CD4-positive, alpha-beta T cell treated with Interleukin-17A for 4 hours (primary cell): Measurements from ENCODE around the gene FUBP3.

Experiments
- DNase-seq: peaks from one replicate; pipeline ENCODE4 v3.0.0-alpha.2; 2020; ENCODE audit warnings: mixed read lengths

Gene FUBP3

DNA sequence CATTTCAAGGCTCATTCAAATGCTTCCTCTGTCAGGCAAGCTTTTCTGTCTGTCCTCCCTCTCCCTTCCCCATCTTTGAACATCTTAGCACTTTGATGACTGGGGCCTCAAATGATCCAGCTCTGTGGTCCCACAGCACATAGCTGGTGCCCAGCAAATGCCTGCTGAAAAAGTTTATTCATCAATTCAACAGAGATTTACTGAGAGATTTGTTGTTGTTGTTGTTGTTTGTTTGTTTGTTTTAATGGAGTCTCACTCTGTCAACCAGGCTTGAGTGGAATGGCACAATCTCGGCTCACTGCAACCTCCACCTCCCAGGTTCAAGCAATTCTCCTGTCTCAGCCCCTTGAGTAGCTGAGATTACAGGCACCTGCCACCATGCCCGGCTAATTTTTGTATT, 108.2 kb downstream of the FUBP3 start:
- no peak for DNase-seq
